ENCODE measurements around the gene CFAP97D1.

DNA sequence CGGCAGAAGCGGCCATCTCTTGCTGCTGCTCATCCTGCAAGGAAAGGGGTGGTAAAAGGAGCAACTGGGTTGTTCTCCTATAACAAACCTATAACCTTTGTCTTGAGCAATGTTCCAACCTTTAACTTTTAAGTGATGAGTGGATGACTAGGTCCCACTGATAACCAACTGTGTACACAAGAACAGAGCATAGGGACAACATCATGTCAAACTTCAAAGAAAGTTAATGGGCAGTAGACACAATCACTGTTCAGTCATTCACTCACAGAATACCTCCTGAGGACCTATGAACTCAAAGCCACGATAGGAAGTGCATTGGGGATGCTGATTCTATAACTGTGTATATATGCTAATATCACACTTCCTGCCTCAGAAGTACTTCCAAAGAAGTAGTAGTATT, 21.6 kb downstream of the CFAP97D1 start:
- no peak for TF ChIP-seq EZH2 (IDR thresholded peaks at IDR 0.05)
- no peak for TF ChIP-seq POLR2AphosphoS5 (IDR thresholded peaks at IDR 0.05; ENCODE audit: borderline replicate concordance, low read depth, low read length)

Measured in SK-N-MC (cell line).